ENCODE data around the gene TMEM132C. TPM values are rescaled to one million over a fixed set of nuclear protein-coding genes. Genes with fewer than 3 reads are reported as not detected.

TMEM132C gene
- total RNA-seq, 1 donor from 2014 or later: 3.9 TPM

- H3K36me3 Mint-ChIP-seq: peaks cover 56% of the 10 kb centered on the region
- Histone ChIP-seq H3K4me2 (no peak overlapping the region), H3K36me3 (no peaks in the 10 kb centered on the region), H3F3A (ENCODE audit: low read depth) (no peaks in the 10 kb centered on the region), H4K20me1 (ENCODE audit: low read depth) (no peaks in the 10 kb centered on the region), H3K79me2 (ENCODE audit: low read depth) (no peaks in the 10 kb centered on the region), H3K4me3 (no peak overlapping the region), H2AFZ (replicated peaks) (no peak overlapping the region), H3K27ac (no peak overlapping the region), H3K9me3 (ENCODE audit: low read depth) (no peaks in the 10 kb centered on the region), H3K27me3 (no peaks in the 10 kb centered on the region), H3K9ac (no peak overlapping the region), H3K4me1 (peaks cover 34% of the 10 kb centered on the region)
- no peak for DNase-seq (ENCODE audit: low spot score)
- TF ChIP-seq CTCF (IDR thresholded peaks at IDR 0.05) (no peak), EZH2 (IDR thresholded peaks at IDR 0.05) (no peak), EZH2phosphoT487 (IDR thresholded peaks at IDR 0.05) (no peak)
- H3K4me1 Mint-ChIP-seq: peaks cover 66% of the 10 kb centered on the region
- H3K27ac Mint-ChIP-seq: peak overlapping the region; percentile 46
- peaks cover 30% of the 10 kb centered on the region for H3K9me3 Mint-ChIP-seq
- no peaks in the 10 kb centered on the region for H3K27me3 Mint-ChIP-seq (ENCODE audit: insufficient read depth, low read depth)
- no peak overlapping the region for H3K4me3 Mint-ChIP-seq
Measured at GRCh38 chr12:128325646-128326045, 58.7 kb downstream of the TMEM132C start.

DNA sequence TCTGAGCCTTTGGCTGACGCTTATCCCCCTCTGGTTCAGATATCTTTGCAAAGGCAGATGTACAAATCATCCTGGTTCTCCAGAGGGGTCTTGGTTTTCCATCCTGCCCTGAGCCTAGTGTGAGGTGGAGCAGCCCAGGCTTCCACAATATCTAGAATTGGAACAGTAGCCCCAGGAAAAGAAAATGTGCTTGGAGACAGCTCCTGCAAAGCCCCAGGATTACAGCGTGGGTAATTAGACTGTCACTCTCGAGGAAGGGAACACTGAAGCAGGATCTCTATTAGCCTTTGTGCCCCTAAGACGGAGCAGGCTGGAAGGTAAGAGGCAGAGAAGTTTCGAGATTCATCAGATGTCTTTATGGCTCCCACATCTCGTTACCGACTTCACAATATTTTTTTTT lies 59.4 kb downstream of the TMEM132C start:
- H2AFZ ChIP-seq (replicated peaks): no peak overlapping the region
- no peak overlapping the region for H3K4me2 ChIP-seq
- no peaks in the 10 kb centered on the region for H3F3A ChIP-seq (ENCODE audit: low read depth)
- peaks cover 34% of the 10 kb centered on the region for H3K4me1 ChIP-seq
- no peaks in the 10 kb centered on the region for H3K9me3 ChIP-seq (ENCODE audit: low read depth)
- H3K36me3 ChIP-seq: no peaks in the 10 kb centered on the region
- H3K9ac ChIP-seq: no peak overlapping the region
- H3K36me3 Mint-ChIP-seq: peaks cover 58% of the 10 kb centered on the region
- H3K27me3 ChIP-seq: no peaks in the 10 kb centered on the region
- TF ChIP-seq EZH2 (IDR thresholded peaks at IDR 0.05): no peak
- no peaks in the 10 kb centered on the region for H3K27me3 Mint-ChIP-seq (ENCODE audit: insufficient read depth, low read depth)
- H3K79me2 ChIP-seq (ENCODE audit: low read depth): no peaks in the 10 kb centered on the region
- peak overlapping the region; percentile 38 for H3K4me3 Mint-ChIP-seq
- DNase-seq (ENCODE audit: low spot score): peak; percentile 42
- peaks cover 66% of the 10 kb centered on the region for H3K4me1 Mint-ChIP-seq
- peak overlapping the region; percentile 87 for H3K27ac Mint-ChIP-seq
- H3K27ac ChIP-seq: no peak overlapping the region
- H3K9me3 Mint-ChIP-seq: peaks cover 28% of the 10 kb centered on the region
- no peak overlapping the region for H3K4me3 ChIP-seq
- no peaks in the 10 kb centered on the region for H4K20me1 ChIP-seq (ENCODE audit: low read depth)

- Histone ChIP-seq H3K9ac (no peak overlapping the region), H3K4me3 (no peak overlapping the region), H4K20me1 (ENCODE audit: low read depth) (no peaks in the 10 kb centered on the region), H3K79me2 (ENCODE audit: low read depth) (no peaks in the 10 kb centered on the region), H3K4me2 (no peak overlapping the region), H3K9me3 (ENCODE audit: low read depth) (no peaks in the 10 kb centered on the region), H3K36me3 (no peaks in the 10 kb centered on the region), H3F3A (ENCODE audit: low read depth) (no peaks in the 10 kb centered on the region), H3K27ac (no peak overlapping the region), H3K4me1 (peaks cover 29% of the 10 kb centered on the region), H2AFZ (replicated peaks) (no peak overlapping the region), H3K27me3 (no peaks in the 10 kb centered on the region)
- Mint-ChIP-seq H3K27ac (peak overlapping the region; percentile 98), H3K36me3 (peaks cover 40% of the 10 kb centered on the region), H3K27me3 (ENCODE audit: insufficient read depth, low read depth) (no peaks in the 10 kb centered on the region), H3K9me3 (peaks cover 17% of the 10 kb centered on the region), H3K4me1 (peaks cover 48% of the 10 kb centered on the region), H3K4me3 (peak overlapping the region; percentile 67)
- no peak for DNase-seq (ENCODE audit: low spot score)
- TF ChIP-seq EZH2phosphoT487 (IDR thresholded peaks at IDR 0.05) (no peak), EZH2 (IDR thresholded peaks at IDR 0.05) (no peak), CTCF (IDR thresholded peaks at IDR 0.05) (no peak)
Measured at GRCh38 chr12:128328961-128329360, 62.0 kb downstream of the TMEM132C start.

DNA sequence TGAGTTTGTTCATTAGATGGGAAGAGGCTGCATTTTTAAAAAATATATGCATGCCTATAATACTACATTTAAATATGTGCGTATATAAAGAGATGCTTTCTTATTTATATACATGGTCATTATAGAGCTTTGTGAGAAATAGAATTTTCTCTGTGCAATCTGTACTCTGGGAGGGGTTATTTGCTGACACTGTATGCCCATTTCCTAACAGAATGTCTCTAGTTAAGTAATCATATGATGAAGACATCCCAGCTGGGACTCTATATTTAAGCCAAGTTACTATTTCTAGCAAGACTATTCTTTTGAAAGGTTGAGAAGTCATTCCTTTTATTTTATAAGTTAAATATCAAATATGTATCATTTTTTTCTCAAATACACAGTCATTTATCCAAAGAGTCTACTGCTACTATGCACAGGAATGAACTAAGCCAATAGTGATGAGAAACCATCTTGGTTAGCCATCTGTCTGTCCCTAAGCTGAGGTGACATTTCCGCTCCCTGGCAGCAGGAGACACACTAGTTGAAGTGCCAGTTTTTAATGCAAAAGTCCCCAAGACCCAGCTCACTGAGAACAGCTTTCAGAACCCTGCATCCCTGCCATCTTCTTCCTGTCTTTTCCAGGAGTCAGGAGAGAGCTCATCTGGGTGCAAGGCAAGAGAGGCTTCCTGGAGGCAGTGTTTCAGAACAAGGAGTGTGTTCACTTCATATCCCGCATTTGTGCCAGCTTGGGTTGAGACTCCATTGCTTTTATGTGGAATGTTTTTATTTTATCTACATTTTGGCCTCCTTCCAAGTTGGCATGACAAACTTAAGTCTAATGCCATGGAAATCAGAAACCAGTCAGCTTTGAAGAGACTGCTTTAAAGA lies 69.5 kb downstream of the TMEM132C start:
- Mint-ChIP-seq H3K36me3 (peaks cover 11% of the 10 kb centered on the region), H3K4me3 (peak overlapping the region; percentile 81), H3K9me3 (peaks cover 9% of the 10 kb centered on the region), H3K27ac (peak overlapping the region; percentile 99), H3K27me3 (ENCODE audit: insufficient read depth, low read depth) (peaks cover 2% of the 10 kb centered on the region), H3K4me1 (peaks cover 63% of the 10 kb centered on the region)
- Histone ChIP-seq H3K27me3 (no peaks in the 10 kb centered on the region), H3F3A (ENCODE audit: low read depth) (peaks cover 43% of the 10 kb centered on the region), H3K9me3 (ENCODE audit: low read depth) (no peaks in the 10 kb centered on the region), H3K36me3 (no peaks in the 10 kb centered on the region), H3K79me2 (ENCODE audit: low read depth) (no peaks in the 10 kb centered on the region), H3K27ac (no peak overlapping the region), H2AFZ (replicated peaks) (no peak overlapping the region), H3K4me3 (peak overlapping the region; percentile 25), H4K20me1 (ENCODE audit: low read depth) (peaks cover 5% of the 10 kb centered on the region), H3K4me2 (peak overlapping the region; percentile 71), H3K9ac (no peak overlapping the region), H3K4me1 (peaks cover 43% of the 10 kb centered on the region)
- no peak for TF ChIP-seq CTCF (IDR thresholded peaks at IDR 0.05)
- no peak for TF ChIP-seq EZH2phosphoT487 (IDR thresholded peaks at IDR 0.05)
- no peak for TF ChIP-seq EZH2 (IDR thresholded peaks at IDR 0.05)
- no peak for DNase-seq (ENCODE audit: low spot score)
